Lower leg skin (tissue), 4 donors: Measurements from ENCODE around the gene PRSS38. TPM values are rescaled to one million over a fixed set of nuclear protein-coding genes. Genes with fewer than 3 reads are reported as not detected.
A peak's percentile ranks its signal among the peaks of the same experiment; 100 is the strongest.

Source experiments
- DNase-seq, 2 donors: peaks; one replicate each; pipeline ENCODE4 v3.0.0-alpha.2; 2019; ENCODE audit warnings: low spot score in 2 of 2
- H3K4me3 ChIP-seq: fragments of 200-600 bp; sonication (generic); 2 replicates; pipeline ENCODE4 v1.5.1; 2017; ENCODE audit warnings: mild to moderate bottlenecking, low read depth; ENCODE audit not compliant: poor library complexity, severe bottlenecking
- CTCF ChIP-seq, 3 donors: fragments of 450-650 bp; IDR thresholded peaks; one replicate each; pipeline ENCODE4 v1.5.1; 2016; ENCODE audit warnings: antibody characterized with exemption in 3 of 3, mild to moderate bottlenecking in 3 of 3, moderate library complexity in 2 of 3
- POLR2A ChIP-seq, 2 donors: fragments of 450-650 bp; IDR thresholded peaks; one replicate each; pipeline ENCODE4 v1.6.1; 2016 to 2017; ENCODE audit warnings: antibody characterized with exemption in 2 of 2, mild to moderate bottlenecking in 1 of 2, moderate library complexity in 1 of 2
- WGBS, 2 donors: methylation state at CpG; one replicate each; pipeline ENCODE4 v1.1.5; 2018; 5-methylcytosine and 5-hydroxymethylcytosine counted together
- intact Hi-C: fragments of 100-400 bp; cut with DNase I; formaldehyde crosslinking; loops from one replicate; pipeline ENCODE4 v1.15.0; 2023; ENCODE audit warnings: low total_unique reads
- total RNA-seq, 4 donors: library from RNA; depleted of rRNA; stranded (reverse); fragments of >200 nt; gene quantifications; one replicate each; pipeline ENCODE4 v1.1.0, GENCODE V29; 2016

Gene PRSS38
- total RNA-seq, 4 donors from 2014 or later = not detected

GRCh38 chr1:227776331-227776771 lies 39.1 kb upstream of the PRSS38 start:
- no peak for DNase-seq
- 87 to 92% methylated on average over 7 of the region's 7 CpGs for WGBS, 2 donors
- TF ChIP-seq CTCF (IDR thresholded peaks at IDR 0.05) (no peak), POLR2A (IDR thresholded peaks at IDR 0.05) (no peak)
- intact Hi-C loops = loop anchor here (5.0 kb wide), 1 partner anchor 301 kb away; no protein-coding TSS in a partner anchor
- no peak overlapping the region for H3K4me3 ChIP-seq

GRCh38 chr1:227777156-227777555 lies 38.3 kb upstream of the PRSS38 start:
- intact Hi-C loops = loop anchor here (5.0 kb wide), 1 partner anchor 300 kb away; no protein-coding TSS in a partner anchor
- TF ChIP-seq POLR2A (IDR thresholded peaks at IDR 0.05) = no peak
- TF ChIP-seq CTCF (IDR thresholded peaks at IDR 0.05) = no peak
- no peak overlapping the region for H3K4me3 ChIP-seq
- peak in 1 of 2 donors; percentile 50 for DNase-seq
- 94 to 98% methylated on average over 11 of the region's 11 CpGs for WGBS, 2 donors

- intact Hi-C loops = loop anchor here (5.0 kb wide), 1 partner anchor 300 kb away; no protein-coding TSS in a partner anchor
- DNase-seq = peak in 1 of 2 donors; percentile 68
Measured at GRCh38 chr1:227777646-227778045, 37.8 kb upstream of the PRSS38 start.

GRCh38 chr1:227778401-227778947 lies 37.0 kb upstream of the PRSS38 start:
- no peak overlapping the region for H3K4me3 ChIP-seq
- TF ChIP-seq POLR2A (IDR thresholded peaks at IDR 0.05) = no peak
- no peak for TF ChIP-seq CTCF (IDR thresholded peaks at IDR 0.05)
- 62 to 67% methylated on average over 7 to 8 of the region's 8 CpGs for WGBS, 2 donors
- DNase-seq = peak in 1 of 2 donors; percentile 58
- intact Hi-C loops = loop anchor here (5.0 kb wide), 1 partner anchor 299 kb away; no protein-coding TSS in a partner anchor

More at GRCh38 chr1:227777646-227778045, 37.8 kb upstream of the PRSS38 start:
- 91 to 97% methylated on average over 4 of the region's 4 CpGs for WGBS, 2 donors
- no peak overlapping the region for H3K4me3 ChIP-seq
- no peak for TF ChIP-seq POLR2A (IDR thresholded peaks at IDR 0.05)
- TF ChIP-seq CTCF (IDR thresholded peaks at IDR 0.05) = no peak

- intact Hi-C loops = loop anchor here (5.0 kb wide), 1 partner anchor 298 kb away; no protein-coding TSS in a partner anchor
- TF ChIP-seq POLR2A (IDR thresholded peaks at IDR 0.05) (no peak), CTCF (IDR thresholded peaks at IDR 0.05) (no peak)
- DNase-seq = peak in 1 of 2 donors; percentile 73
- WGBS, 2 donors = 68 to 83% methylated on average over 10 of the region's 10 CpGs
- no peak overlapping the region for H3K4me3 ChIP-seq
Measured at GRCh38 chr1:227779021-227779441, 36.4 kb upstream of the PRSS38 start.
